Measurements from ENCODE around the gene BBS9. TPM values are rescaled to one million over a fixed set of nuclear protein-coding genes. Genes with fewer than 3 reads are reported as not detected.

Gene BBS9
- total and polyA plus RNA-seq, 2 of the 4 experiments (the other 2 are of a cell fraction) = 7.9 to 9.5 TPM

- no peak overlapping the region for H4K91ac ChIP-seq (ENCODE audit: insufficient read depth, low read depth, low read length)
- H2AK9ac ChIP-seq (replicated peaks; ENCODE audit: low read depth, low read length, poor library complexity) = no peak overlapping the region
- H2BK15ac ChIP-seq (ENCODE audit: low read depth, low read length) = no peak overlapping the region
- no peak overlapping the region for H4K8ac ChIP-seq (ENCODE audit: low read depth in 2 of 2, low read length in 2 of 2)
- no peak overlapping the region for H3K4ac ChIP-seq (ENCODE audit: low read depth, low read length)
- no peak overlapping the region for H3K4me2 ChIP-seq (ENCODE audit: low read depth, low read length)
- dilution Hi-C loops (cut with HindIII; ENCODE audit: low sequenced_read_pairs, unreplicated experiment) = no loop called here
- H2BK120ac ChIP-seq (ENCODE audit: low read depth, low read length) = no peak overlapping the region
- WGBS, 2 experiments (ENCODE audit: extremely low coverage in 2 of 2, insufficient read length in 1 of 2) = no CpG with 5 or more reads among the region's 3 CpGs
- CTCF ChIA-PET = no interaction called here
- DNase-seq (no peak), ATAC-seq (ENCODE audit: low read depth) (no peak)
- no peak overlapping the region for H2AK5ac ChIP-seq (ENCODE audit: low read depth, low read length)
- H4K5ac ChIP-seq (ENCODE audit: low read depth, low read length) = no peak overlapping the region
- H3K4me1 ChIP-seq (ENCODE audit: control insufficient read depth, insufficient read depth, low read length) = no peaks in the 10 kb centered on the region
- H3K56ac ChIP-seq (ENCODE audit: extremely low read depth, insufficient read depth, low read length) = no peak overlapping the region
- H3K36me3 ChIP-seq (ENCODE audit: control insufficient read depth, insufficient read depth, low read length) = no peaks in the 10 kb centered on the region
- H2BK5ac ChIP-seq (ENCODE audit: low read depth, low read length, poor library complexity, severe bottlenecking) = no peak overlapping the region
- in situ Hi-C loops (cut with MboI; ENCODE audit: low sequenced_read_pairs) = no loop called here
- H4K20me1 ChIP-seq (ENCODE audit: insufficient read depth, low read length) = no peaks in the 10 kb centered on the region
- no peak overlapping the region for H3K4me3 ChIP-seq (ENCODE audit: insufficient read depth, low read depth, low read length)
- no peaks in the 10 kb centered on the region for H3K27me3 ChIP-seq (ENCODE audit: control insufficient read depth, insufficient read depth, low read length)
- no peaks in the 10 kb centered on the region for H3K9me1 ChIP-seq (ENCODE audit: insufficient read depth, low read length)
- no peaks in the 10 kb centered on the region for H3K79me1 ChIP-seq (ENCODE audit: low read depth in 1 of 2, low read length in 2 of 2)
- no peak overlapping the region for H3K27ac ChIP-seq (ENCODE audit: insufficient read depth, low read length)
- no peak overlapping the region for H3K18ac ChIP-seq (ENCODE audit: low read depth, low read length)
- no peak overlapping the region for H3K23ac ChIP-seq (ENCODE audit: low read depth, low read length)
- H3K14ac ChIP-seq (replicated peaks; ENCODE audit: low read depth, low read length) = no peak overlapping the region
- H3K9ac ChIP-seq (ENCODE audit: low read depth, low read length) = no peak overlapping the region
- no peak for TF ChIP-seq POLR2A (IDR thresholded peaks at IDR 0.05; ENCODE audit: low read depth, low read length)
- no peak for TF ChIP-seq RAD21 (IDR thresholded peaks at IDR 0.05; ENCODE audit: low read length)
- TF ChIP-seq CEBPB (IDR thresholded peaks at IDR 0.05; ENCODE audit: low read depth, low read length) = no peak
- no peak for TF ChIP-seq RCOR1 (IDR thresholded peaks at IDR 0.05; ENCODE audit: insufficient replicate concordance, low read length)
- TF ChIP-seq MAFK (IDR thresholded peaks at IDR 0.05; ENCODE audit: low read depth, low read length) = no peak
- no peak for TF ChIP-seq NFE2L2 (IDR thresholded peaks at IDR 0.05; ENCODE audit: low read depth, low read length)
- no peak for TF ChIP-seq SMC3 (IDR thresholded peaks at IDR 0.05; ENCODE audit: low read depth, low read length)
- no peak for TF ChIP-seq CTCF (conservative IDR thresholded peaks at IDR 0.05; ENCODE audit: low read depth, low read length)
- TF ChIP-seq MXI1 (IDR thresholded peaks at IDR 0.05; ENCODE audit: borderline replicate concordance, low read depth, low read length) = no peak
- TF ChIP-seq MAZ (IDR thresholded peaks at IDR 0.05; ENCODE audit: borderline replicate concordance, low read depth, low read length) = no peak
- no peak for TF ChIP-seq RFX5 (IDR thresholded peaks at IDR 0.05; ENCODE audit: low read depth, low read length)
- TF ChIP-seq BHLHE40 (IDR thresholded peaks at IDR 0.05; ENCODE audit: low read depth, low read length) = no peak
- no peak for TF ChIP-seq USF2 (IDR thresholded peaks at IDR 0.05; ENCODE audit: low read depth, low read length)
- no peak for TF ChIP-seq CHD1 (IDR thresholded peaks at IDR 0.05; ENCODE audit: low read depth, low read length)
- no peak for TF ChIP-seq FOS (IDR thresholded peaks at IDR 0.05; ENCODE audit: low read depth, low read length)
- TF ChIP-seq ELK1 (IDR thresholded peaks at IDR 0.05; ENCODE audit: borderline replicate concordance, low read depth, low read length) = no peak
- H2AFZ ChIP-seq (replicated peaks; ENCODE audit: low read length, poor library complexity) = no peak overlapping the region
- no TSS peak for BruUV-seq (replicated peaks)
- H3K9me3 ChIP-seq (ENCODE audit: control insufficient read depth, insufficient read depth, low read length) = peaks cover 14% of the 10 kb centered on the region
- no peak overlapping the region for H2BK20ac ChIP-seq (ENCODE audit: low read depth, low read length)
- POLR2A ChIA-PET (ENCODE audit: unreplicated experiment) = no interaction called here
- intact Hi-C loops (cut with micrococcal nuclease) = loop anchor here (5.0 kb wide), 1 partner anchor 41 kb away; no protein-coding TSS in a partner anchor
Observed at GRCh38 chr7:33276325-33276724, 147.0 kb downstream of the BBS9 start.
